ENCODE results near the gene TNRC6C.

Gene TNRC6C

DNA sequence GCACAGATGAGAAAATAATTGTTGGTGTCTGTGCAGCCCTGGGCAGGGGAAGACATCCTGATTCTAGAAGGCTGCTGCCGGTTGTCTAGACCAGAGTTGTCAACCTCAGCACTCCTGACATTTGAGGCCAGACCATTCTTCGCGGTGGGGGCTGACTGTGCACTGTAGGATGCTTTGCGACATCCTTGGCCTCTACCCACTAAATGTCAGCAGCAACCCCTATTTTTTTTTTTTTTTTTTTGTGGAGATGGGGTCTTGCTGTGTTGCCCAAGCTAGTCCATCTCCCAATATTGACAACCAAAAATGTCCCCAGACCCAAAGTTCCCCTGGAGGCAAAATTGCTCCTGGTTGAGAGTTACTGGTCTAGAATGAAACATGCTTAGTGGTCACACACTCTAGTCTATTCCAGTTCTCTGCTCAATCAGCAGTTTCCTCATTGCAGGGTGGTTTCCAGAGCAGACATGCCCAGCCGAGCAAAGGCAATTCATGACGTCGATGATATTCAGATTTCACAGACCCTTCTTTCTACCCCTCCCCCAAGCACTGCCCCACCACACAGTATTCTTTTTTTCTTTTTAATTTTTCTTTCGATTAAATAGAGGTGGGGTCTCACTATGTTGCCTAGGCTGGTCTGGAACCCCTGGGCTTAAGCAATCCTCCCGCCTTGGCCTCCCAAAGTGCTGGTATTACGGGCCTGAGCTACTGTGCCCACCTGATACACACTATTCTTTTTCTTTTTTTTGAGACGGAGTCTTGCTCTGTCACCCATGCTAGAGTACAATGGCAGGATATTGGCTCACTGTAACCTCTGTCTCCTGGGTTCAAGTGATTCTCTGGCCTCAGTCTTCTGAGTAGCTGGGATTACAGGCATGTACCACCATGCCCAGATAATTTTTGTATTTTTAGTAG, 196.7 kb downstream of the TNRC6C start:
- peak; percentile 72 for DNase-seq (ENCODE audit: extremely low spot score)
- CTCF ChIA-PET, result interaction anchor here (1.5 kb wide), 1 partner anchor 18 kb away, joined by 3 read pairs; no protein-coding TSS in a partner anchor

More for the DNA sequence above, 196.7 kb downstream of the TNRC6C start:
- TF ChIP-seq, protein P1, sequence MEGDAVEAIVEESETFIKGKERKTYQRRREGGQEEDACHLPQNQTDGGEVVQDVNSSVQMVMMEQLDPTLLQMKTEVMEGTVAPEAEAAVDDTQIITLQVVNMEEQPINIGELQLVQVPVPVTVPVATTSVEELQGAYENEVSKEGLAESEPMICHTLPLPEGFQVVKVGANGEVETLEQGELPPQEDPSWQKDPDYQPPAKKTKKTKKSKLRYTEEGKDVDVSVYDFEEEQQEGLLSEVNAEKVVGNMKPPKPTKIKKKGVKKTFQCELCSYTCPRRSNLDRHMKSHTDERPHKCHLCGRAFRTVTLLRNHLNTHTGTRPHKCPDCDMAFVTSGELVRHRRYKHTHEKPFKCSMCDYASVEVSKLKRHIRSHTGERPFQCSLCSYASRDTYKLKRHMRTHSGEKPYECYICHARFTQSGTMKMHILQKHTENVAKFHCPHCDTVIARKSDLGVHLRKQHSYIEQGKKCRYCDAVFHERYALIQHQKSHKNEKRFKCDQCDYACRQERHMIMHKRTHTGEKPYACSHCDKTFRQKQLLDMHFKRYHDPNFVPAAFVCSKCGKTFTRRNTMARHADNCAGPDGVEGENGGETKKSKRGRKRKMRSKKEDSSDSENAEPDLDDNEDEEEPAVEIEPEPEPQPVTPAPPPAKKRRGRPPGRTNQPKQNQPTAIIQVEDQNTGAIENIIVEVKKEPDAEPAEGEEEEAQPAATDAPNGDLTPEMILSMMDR (IDR thresholded peaks at IDR 0.05; ENCODE audit: control extremely low read depth, extremely low read depth, low read depth, missing control alignments), result no peak
- POLR2A ChIA-PET, result interaction anchor here (0.6 kb wide), 1 partner anchor 24 kb away, joined by 6 read pairs; the partner anchor contains the start of gene TMC8
